ENCODE measurements around the gene STK25.

STK25 gene

GRCh38 chr2:241482126-241482955 is 26.0 kb downstream of the STK25 start:
- CTCF ChIA-PET = no interaction called here
- POLR2A ChIA-PET = no interaction called here
- no peak overlapping the region for H3K27ac ChIP-seq (ENCODE audit: insufficient read depth in 1 of 2, low read depth in 1 of 2, low read length in 2 of 2, poor library complexity in 1 of 2, severe bottlenecking in 2 of 2)
- H3K9me3 ChIP-seq (ENCODE audit: control extremely low read depth in 1 of 5, control insufficient read depth in 4 of 5, insufficient read depth in 2 of 5, low read depth in 1 of 5, low read length in 4 of 5) = no peaks in the 10 kb centered on the region
- H3K4me1 ChIP-seq (ENCODE audit: control extremely low read depth in 1 of 4, control insufficient read depth in 4 of 4, insufficient read depth in 4 of 4, low read length in 3 of 4) = no peaks in the 10 kb centered on the region
- H3K27me3 ChIP-seq (replicated peaks in 2 of 5; ENCODE audit: control insufficient read depth in 4 of 5, insufficient read depth in 5 of 5, low read length in 4 of 5) = peaks cover 0 to 13% (median 0%) of the 10 kb centered on the region in 5 experiments
- DNase-seq = no peak
- WGBS (ENCODE audit: insufficient coverage) = 86% methylated on average over 12 of the region's 20 CpGs
- H3K4me3 ChIP-seq (ENCODE audit: control insufficient read depth in 1 of 7, extremely low read depth in 1 of 7, insufficient read depth in 4 of 7, low read depth in 2 of 7, low read length in 6 of 7) = no peak overlapping the region
- H3K36me3 ChIP-seq (ENCODE audit: control insufficient read depth in 4 of 4, insufficient read depth in 4 of 4, low read length in 3 of 4) = peaks cover 0 to 3% (median 0%) of the 10 kb centered on the region in 4 experiments

- H3K27me3 ChIP-seq (replicated peaks in 2 of 5; ENCODE audit: control insufficient read depth in 4 of 5, insufficient read depth in 5 of 5, low read length in 4 of 5) = peaks cover 0 to 13% (median 0%) of the 10 kb centered on the region in 5 experiments
- H3K4me3 ChIP-seq (ENCODE audit: control insufficient read depth in 1 of 7, extremely low read depth in 1 of 7, insufficient read depth in 4 of 7, low read depth in 2 of 7, low read length in 6 of 7) = no peak overlapping the region
- no peak for DNase-seq
- H3K27ac ChIP-seq (ENCODE audit: insufficient read depth in 1 of 2, low read depth in 1 of 2, low read length in 2 of 2, poor library complexity in 1 of 2, severe bottlenecking in 2 of 2) = no peak overlapping the region
- H3K9me3 ChIP-seq (ENCODE audit: control extremely low read depth in 1 of 5, control insufficient read depth in 4 of 5, insufficient read depth in 2 of 5, low read depth in 1 of 5, low read length in 4 of 5) = no peaks in the 10 kb centered on the region
- POLR2A ChIA-PET = no interaction called here
- CTCF ChIA-PET = no interaction called here
- 100% methylated on average over 1 of the region's 1 CpG for WGBS (ENCODE audit: insufficient coverage)
- H3K36me3 ChIP-seq (ENCODE audit: control insufficient read depth in 4 of 4, insufficient read depth in 4 of 4, low read length in 3 of 4) = peaks cover 0 to 3% (median 0%) of the 10 kb centered on the region in 4 experiments
- no peaks in the 10 kb centered on the region for H3K4me1 ChIP-seq (ENCODE audit: control extremely low read depth in 1 of 4, control insufficient read depth in 4 of 4, insufficient read depth in 4 of 4, low read length in 3 of 4)
Observed at GRCh38 chr2:241481687-241482086, 26.7 kb downstream of the STK25 start.

- Histone ChIP-seq H3K36me3 (ENCODE audit: control insufficient read depth in 4 of 4, insufficient read depth in 4 of 4, low read length in 3 of 4) (peaks cover 0 to 5% (median 0%) of the 10 kb centered on the region in 4 experiments), H3K9me3 (ENCODE audit: control extremely low read depth in 1 of 5, control insufficient read depth in 4 of 5, insufficient read depth in 2 of 5, low read depth in 1 of 5, low read length in 4 of 5) (no peaks in the 10 kb centered on the region), H3K27me3 (replicated peaks in 2 of 5; ENCODE audit: control insufficient read depth in 4 of 5, insufficient read depth in 5 of 5, low read length in 4 of 5) (peaks cover 0 to 13% (median 0%) of the 10 kb centered on the region in 5 experiments), H3K4me3 (ENCODE audit: control insufficient read depth in 1 of 7, extremely low read depth in 1 of 7, insufficient read depth in 4 of 7, low read depth in 2 of 7, low read length in 6 of 7) (no peak overlapping the region), H3K4me1 (ENCODE audit: control extremely low read depth in 1 of 4, control insufficient read depth in 4 of 4, insufficient read depth in 4 of 4, low read length in 3 of 4) (no peaks in the 10 kb centered on the region), H3K27ac (ENCODE audit: insufficient read depth in 1 of 2, low read depth in 1 of 2, low read length in 2 of 2, poor library complexity in 1 of 2, severe bottlenecking in 2 of 2) (no peak overlapping the region)
- WGBS (ENCODE audit: insufficient coverage) = 95% methylated on average over 17 of the region's 18 CpGs
- POLR2A ChIA-PET = interaction anchor here (0.6 kb wide), 1 partner anchor 1235 kb away, joined by 5 read pairs; no protein-coding TSS in a partner anchor
- CTCF ChIA-PET = interaction anchor here (1.1 to 1.3 kb wide), 2 partner anchors 16 to 116 kb away, joined by 3 read pairs; no protein-coding TSS in a partner anchor
- DNase-seq = no peak
Observed at GRCh38 chr2:241479026-241479898, 29.1 kb downstream of the STK25 start.

GRCh38 chr2:241478166-241478565 is 30.2 kb downstream of the STK25 start:
- peaks cover 0 to 18% (median 0%) of the 10 kb centered on the region in 5 experiments for H3K27me3 ChIP-seq (replicated peaks in 2 of 5; ENCODE audit: control insufficient read depth in 4 of 5, insufficient read depth in 5 of 5, low read length in 4 of 5)
- no peak overlapping the region for H3K27ac ChIP-seq (ENCODE audit: insufficient read depth in 1 of 2, low read depth in 1 of 2, low read length in 2 of 2, poor library complexity in 1 of 2, severe bottlenecking in 2 of 2)
- H3K9me3 ChIP-seq (ENCODE audit: control extremely low read depth in 1 of 5, control insufficient read depth in 4 of 5, insufficient read depth in 2 of 5, low read depth in 1 of 5, low read length in 4 of 5) = no peaks in the 10 kb centered on the region
- ChIA-PET CTCF (no interaction called here), POLR2A (no interaction called here)
- WGBS (ENCODE audit: insufficient coverage) = 100% methylated on average over 6 of the region's 8 CpGs
- no peak for DNase-seq
- no peaks in the 10 kb centered on the region for H3K4me1 ChIP-seq (ENCODE audit: control extremely low read depth in 1 of 4, control insufficient read depth in 4 of 4, insufficient read depth in 4 of 4, low read length in 3 of 4)
- H3K4me3 ChIP-seq (ENCODE audit: control insufficient read depth in 1 of 7, extremely low read depth in 1 of 7, insufficient read depth in 4 of 7, low read depth in 2 of 7, low read length in 6 of 7) = no peak overlapping the region
- H3K36me3 ChIP-seq (ENCODE audit: control insufficient read depth in 4 of 4, insufficient read depth in 4 of 4, low read length in 3 of 4) = peaks cover 0 to 5% (median 0%) of the 10 kb centered on the region in 4 experiments

- Histone ChIP-seq H3K27me3 (replicated peaks in 2 of 5; ENCODE audit: control insufficient read depth in 4 of 5, insufficient read depth in 5 of 5, low read length in 4 of 5) (peaks cover 0 to 23% (median 2%) of the 10 kb centered on the region in 5 experiments), H3K4me1 (ENCODE audit: control extremely low read depth in 1 of 4, control insufficient read depth in 4 of 4, insufficient read depth in 4 of 4, low read length in 3 of 4) (no peaks in the 10 kb centered on the region), H3K36me3 (ENCODE audit: control insufficient read depth in 4 of 4, insufficient read depth in 4 of 4, low read length in 3 of 4) (peaks cover 0 to 5% (median under 1%) of the 10 kb centered on the region in 4 experiments), H3K27ac (ENCODE audit: insufficient read depth in 1 of 2, low read depth in 1 of 2, low read length in 2 of 2, poor library complexity in 1 of 2, severe bottlenecking in 2 of 2) (no peak overlapping the region), H3K4me3 (ENCODE audit: control insufficient read depth in 1 of 7, extremely low read depth in 1 of 7, insufficient read depth in 4 of 7, low read depth in 2 of 7, low read length in 6 of 7) (no peak overlapping the region), H3K9me3 (ENCODE audit: control extremely low read depth in 1 of 5, control insufficient read depth in 4 of 5, insufficient read depth in 2 of 5, low read depth in 1 of 5, low read length in 4 of 5) (peaks cover 0 to 7% (median 0%) of the 10 kb centered on the region in 5 experiments)
- ChIA-PET POLR2A (no interaction called here), CTCF (no interaction called here)
- no peak for DNase-seq
- 97% methylated on average over 2 of the region's 3 CpGs for WGBS (ENCODE audit: insufficient coverage)
Observed at GRCh38 chr2:241475267-241475666, 33.1 kb downstream of the STK25 start.

GRCh38 chr2:241473399-241473798 is 35.0 kb downstream of the STK25 start:
- DNase-seq = no peak
- ChIA-PET POLR2A (no interaction called here), CTCF (no interaction called here)
- H3K9me3 ChIP-seq (ENCODE audit: control extremely low read depth in 1 of 5, control insufficient read depth in 4 of 5, insufficient read depth in 2 of 5, low read depth in 1 of 5, low read length in 4 of 5) = peaks cover 0 to 7% (median 0%) of the 10 kb centered on the region in 5 experiments
- no peak overlapping the region for H3K27ac ChIP-seq (ENCODE audit: insufficient read depth in 1 of 2, low read depth in 1 of 2, low read length in 2 of 2, poor library complexity in 1 of 2, severe bottlenecking in 2 of 2)
- no peaks in the 10 kb centered on the region for H3K4me1 ChIP-seq (ENCODE audit: control extremely low read depth in 1 of 4, control insufficient read depth in 4 of 4, insufficient read depth in 4 of 4, low read length in 3 of 4)
- H3K36me3 ChIP-seq (ENCODE audit: control insufficient read depth in 4 of 4, insufficient read depth in 4 of 4, low read length in 3 of 4) = peaks cover 0 to 2% (median under 1%) of the 10 kb centered on the region in 4 experiments
- peaks cover 0 to 13% (median 2%) of the 10 kb centered on the region in 5 experiments for H3K27me3 ChIP-seq (replicated peaks in 2 of 5; ENCODE audit: control insufficient read depth in 4 of 5, insufficient read depth in 5 of 5, low read length in 4 of 5)
- 100% methylated on average over 3 of the region's 3 CpGs for WGBS (ENCODE audit: insufficient coverage)
- H3K4me3 ChIP-seq (ENCODE audit: control insufficient read depth in 1 of 7, extremely low read depth in 1 of 7, insufficient read depth in 4 of 7, low read depth in 2 of 7, low read length in 6 of 7) = no peak overlapping the region
